ENCODE measurements around the gene KRT38.
"Not testable (repeated sequence)": the region's sequence is repeated elsewhere in the genome, so short reads cannot be mapped to it uniquely, and the experiment has no call there.

The KRT38 gene

GRCh38 chr17:41462705-41463104 is 21.9 kb upstream of the KRT38 start:
- DNase-seq (ENCODE audit: low read depth in 3 of 3, low spot score in 1 of 3), result no peak

GRCh38 chr17:41457676-41458075 is 16.9 kb upstream of the KRT38 start:
- DNase-seq (ENCODE audit: low read depth in 3 of 3, low spot score in 1 of 3), result no peak

- no peak for DNase-seq (ENCODE audit: low read depth in 3 of 3, low spot score in 1 of 3)
Measured at GRCh38 chr17:41456204-41456603, 15.4 kb upstream of the KRT38 start.

DNA sequence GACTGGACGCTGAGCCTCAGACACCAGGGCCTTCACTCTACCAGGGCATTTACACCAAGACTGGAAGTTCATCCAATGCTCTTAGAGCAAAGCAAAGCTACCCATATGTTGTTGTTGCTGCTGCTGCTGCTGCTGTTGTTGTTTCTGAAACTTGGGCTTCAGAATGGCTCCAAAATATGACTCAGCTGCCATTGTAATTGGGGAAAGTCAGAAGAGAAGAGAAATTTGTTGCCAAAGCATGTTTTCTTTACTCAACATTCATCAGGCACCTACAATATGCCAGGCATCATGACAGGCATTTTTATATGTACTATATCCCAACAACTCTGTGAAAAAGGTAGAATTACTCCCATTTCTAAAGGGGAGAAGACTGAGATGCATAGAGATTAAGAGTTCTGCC is 14.5 kb upstream of the KRT38 start:
- no peak for DNase-seq (ENCODE audit: low read depth in 3 of 3, low spot score in 1 of 3)

- DNase-seq (ENCODE audit: low read depth in 3 of 3, low spot score in 1 of 3), result no peak
Measured at GRCh38 chr17:41453066-41453465, 12.3 kb upstream of the KRT38 start.

GRCh38 chr17:41452281-41452680 is 11.5 kb upstream of the KRT38 start:
- no peak for DNase-seq (ENCODE audit: low read depth in 3 of 3, low spot score in 1 of 3)

- no peak for DNase-seq (ENCODE audit: low read depth in 3 of 3, low spot score in 1 of 3)
Measured at GRCh38 chr17:41451154-41451728, 10.5 kb upstream of the KRT38 start.

DNA sequence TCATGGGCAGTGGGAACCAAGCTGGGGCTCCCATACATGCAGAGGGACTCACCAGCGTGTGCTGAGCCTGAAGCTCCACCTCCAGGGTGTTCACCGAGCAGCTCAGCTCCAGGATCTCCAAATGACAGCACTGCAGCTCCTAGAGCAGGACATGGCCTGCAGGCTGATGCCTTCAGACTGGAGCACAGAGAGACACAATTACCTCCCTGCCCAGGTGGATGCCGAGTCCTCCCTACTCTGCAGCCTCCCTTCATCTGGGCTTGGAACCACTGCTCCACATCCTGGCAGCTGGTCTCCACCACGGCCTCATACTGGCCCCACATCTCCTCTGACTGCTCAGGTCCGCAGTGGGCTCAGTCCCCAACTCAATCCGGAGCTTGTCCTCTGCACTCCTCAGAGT is 8.2 kb upstream of the KRT38 start:
- no peak for DNase-seq (ENCODE audit: low read depth in 3 of 3, low spot score in 1 of 3)

DNA sequence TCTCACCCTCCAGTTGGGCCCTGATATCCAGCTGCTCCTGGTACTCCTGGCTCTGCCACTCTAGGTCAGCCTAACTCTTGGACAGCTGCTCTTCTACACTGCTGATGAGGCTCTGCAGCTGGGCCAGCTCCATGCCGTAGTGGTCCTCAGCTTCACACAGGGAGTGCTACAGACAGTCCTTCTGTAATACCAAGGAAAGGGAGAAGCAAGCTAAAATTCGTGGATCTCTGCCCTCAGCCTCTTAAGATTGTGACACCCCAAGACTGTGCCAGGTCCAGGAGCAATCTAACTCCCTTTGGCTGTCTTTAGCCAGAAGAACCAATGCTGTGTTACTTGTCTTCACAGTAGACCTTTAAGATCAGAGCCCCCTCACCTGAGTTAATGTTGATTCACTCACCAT is 7.7 kb upstream of the KRT38 start:
- DNase-seq (ENCODE audit: low read depth in 3 of 3, low spot score in 1 of 3), result no peak

DNA sequence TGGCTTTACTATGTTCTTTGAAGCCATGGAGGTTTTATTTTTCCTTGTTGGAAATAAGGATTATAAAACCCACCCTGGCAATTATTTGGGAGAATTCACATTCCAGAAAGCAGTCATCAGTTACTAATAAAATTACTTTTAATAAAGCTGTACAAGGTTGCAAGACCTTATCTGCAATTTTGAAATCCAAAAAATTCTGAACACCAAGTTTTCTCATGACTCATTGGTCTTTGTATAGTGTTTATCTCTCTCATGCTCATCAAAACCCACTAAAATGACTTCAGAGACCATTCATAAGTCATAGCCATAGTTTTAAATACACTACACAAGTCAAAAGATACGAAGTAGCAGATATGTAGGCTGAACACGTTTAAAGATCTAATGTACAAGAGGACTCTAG is 6.0 kb upstream of the KRT38 start:
- no peak for DNase-seq (ENCODE audit: low read depth in 3 of 3, low spot score in 1 of 3)

- DNase-seq (ENCODE audit: low read depth in 3 of 3, low spot score in 1 of 3), result no peak
Measured at GRCh38 chr17:41444640-41445039, 3.9 kb upstream of the KRT38 start.

GRCh38 chr17:41444186-41444585 is 3.4 kb upstream of the KRT38 start:
- DNase-seq (ENCODE audit: low read depth in 3 of 3, low spot score in 1 of 3), result no peak

DNA sequence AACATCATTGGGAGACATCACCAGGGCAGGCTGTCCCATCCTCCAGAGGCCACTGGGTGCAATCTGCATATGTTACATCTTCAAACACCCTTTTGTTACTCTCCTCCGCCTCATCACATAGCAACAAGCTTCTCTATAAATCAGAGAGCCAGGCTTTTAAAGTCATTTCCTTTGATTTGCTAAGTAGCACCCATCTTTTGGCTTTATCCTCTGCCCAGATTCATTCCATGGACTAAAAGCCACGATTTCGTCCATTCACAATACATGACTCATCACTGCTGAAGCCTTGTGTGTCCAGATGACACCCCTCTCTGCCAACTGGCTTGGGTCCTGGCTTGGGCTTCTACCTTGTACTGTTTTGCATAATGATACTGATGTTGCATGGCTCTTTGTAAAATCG is 2.0 kb upstream of the KRT38 start:
- DNase-seq (ENCODE audit: low read depth in 3 of 3, low spot score in 1 of 3), result no peak

DNA sequence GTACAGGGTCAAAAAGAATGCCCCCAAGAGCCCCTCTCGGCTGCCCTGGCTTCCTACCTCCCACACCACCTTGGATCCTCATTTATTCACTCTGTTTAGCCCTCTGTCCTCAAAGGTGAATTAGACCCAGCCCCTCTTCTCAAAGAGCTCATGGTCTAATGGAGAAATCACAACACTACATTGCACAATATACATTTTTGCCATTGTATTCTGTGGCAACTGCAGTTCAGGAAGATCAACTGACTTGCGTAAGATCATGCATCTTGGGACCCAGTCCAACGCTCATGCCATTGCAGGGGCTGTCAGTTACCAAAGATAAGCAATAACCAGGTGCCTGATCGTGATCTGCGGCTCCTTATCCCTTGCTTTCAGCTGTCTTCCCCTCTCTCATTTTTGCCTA is 1.4 kb downstream of the KRT38 start:
- DNase-seq (ENCODE audit: low read depth in 3 of 3, low spot score in 1 of 3), result no peak

GRCh38 chr17:41437769-41438168 is 3.0 kb downstream of the KRT38 start:
- no peak for DNase-seq (ENCODE audit: low read depth in 3 of 3, low spot score in 1 of 3)

DNA sequence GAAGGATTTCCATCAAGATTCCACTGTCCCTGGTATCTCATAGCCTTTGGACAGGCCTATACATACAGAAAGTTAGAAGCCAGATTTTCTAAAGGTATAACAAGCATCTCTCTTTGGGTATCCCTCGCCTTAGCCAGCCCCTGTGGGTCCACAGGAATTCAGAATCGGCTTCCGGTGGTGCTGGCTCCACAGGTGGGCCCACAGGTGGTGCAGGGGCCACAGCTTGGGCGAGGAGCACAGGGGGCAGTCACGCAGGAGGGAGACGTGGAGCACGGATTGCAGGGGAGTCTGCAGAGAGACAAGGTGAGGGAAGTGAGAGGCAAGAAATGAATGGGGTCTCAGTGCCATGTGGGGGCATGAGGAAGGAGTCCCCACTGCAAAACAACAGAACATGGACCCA is 3.5 kb downstream of the KRT38 start:
- DNase-seq (ENCODE audit: low read depth in 3 of 3, low spot score in 1 of 3), result no peak

DNA sequence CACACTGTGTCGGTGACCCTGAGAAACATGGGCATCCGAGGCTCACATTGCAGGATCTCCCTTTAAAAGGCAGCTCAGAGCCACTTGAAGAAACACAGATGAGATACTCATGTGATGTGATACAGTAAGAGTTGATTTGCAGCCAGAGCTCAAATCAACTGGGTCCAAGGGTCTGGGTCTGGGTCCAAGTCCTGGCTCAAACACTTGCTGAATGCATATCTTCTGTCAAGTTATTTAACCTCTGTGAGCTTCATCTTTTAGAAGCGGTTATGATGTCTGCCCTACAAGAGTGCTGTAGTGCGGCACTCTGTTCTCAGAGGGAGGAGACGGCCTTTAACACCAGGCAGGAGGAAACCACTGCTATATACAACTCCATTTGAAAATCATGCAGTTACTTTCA is 6.4 kb downstream of the KRT38 start:
- DNase-seq (ENCODE audit: low read depth in 3 of 3, low spot score in 1 of 3), result no peak

DNA sequence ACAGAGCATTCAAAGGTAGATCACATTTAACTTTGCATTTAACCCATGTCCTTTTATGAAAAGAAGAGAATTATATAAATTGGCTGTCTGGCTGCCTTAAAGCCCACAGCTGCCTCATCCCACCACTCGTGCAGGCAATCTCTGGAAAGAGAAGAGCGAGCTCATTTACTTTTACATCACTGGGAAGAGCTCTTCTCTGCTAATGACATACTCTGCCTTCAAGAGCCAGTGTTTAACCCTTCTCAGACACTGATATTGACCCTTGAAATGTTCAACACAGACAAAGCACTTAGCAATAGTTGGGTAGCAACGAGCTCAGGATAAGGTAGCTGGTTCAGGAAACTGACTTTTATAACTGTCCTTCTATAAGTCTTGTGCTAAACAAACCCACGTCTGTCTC is 6.8 kb downstream of the KRT38 start:
- no peak for DNase-seq (ENCODE audit: low read depth in 3 of 3, low spot score in 1 of 3)

DNA sequence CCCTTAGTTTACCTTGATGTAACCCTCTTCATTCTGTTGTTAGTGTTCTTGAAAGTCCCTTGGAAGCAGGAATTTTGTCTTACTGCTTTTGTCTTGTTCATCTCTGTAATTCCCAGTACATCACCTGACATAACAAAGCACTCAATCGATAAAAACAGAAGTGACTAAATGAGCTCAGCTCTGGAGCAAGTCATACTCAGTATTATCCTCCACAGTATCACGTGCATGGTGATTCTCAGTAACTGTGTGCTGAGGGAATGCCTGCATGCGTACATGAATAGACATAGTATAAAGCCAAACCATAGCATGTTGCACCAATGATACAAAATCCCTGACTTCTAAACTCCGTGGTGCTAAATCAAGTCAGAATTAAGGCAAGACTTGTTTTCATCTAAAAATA is 7.2 kb downstream of the KRT38 start:
- no peak for DNase-seq (ENCODE audit: low read depth in 3 of 3, low spot score in 1 of 3)

DNA sequence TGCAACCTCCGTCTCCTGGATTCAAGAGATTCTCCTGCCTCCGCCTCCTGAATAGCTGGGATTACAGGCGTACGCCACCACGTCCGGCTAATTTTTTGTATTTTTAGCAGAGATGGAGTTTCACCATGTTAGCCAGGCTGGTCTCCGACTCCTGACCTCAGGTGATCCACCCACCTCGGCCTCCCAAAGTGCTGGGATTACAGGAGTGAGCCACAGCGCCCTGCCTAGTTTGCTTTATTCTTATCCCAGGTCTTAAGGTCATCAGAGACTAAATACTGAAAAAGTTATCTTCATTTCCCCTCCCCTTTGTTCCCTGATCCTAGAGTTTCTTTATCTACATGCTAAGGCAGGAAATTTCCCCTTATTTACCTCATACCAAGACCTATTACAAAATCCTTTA is 10.4 kb downstream of the KRT38 start:
- DNase-seq (ENCODE audit: low read depth in 3 of 3, low spot score in 1 of 3), result not testable (repeated sequence)

DNA sequence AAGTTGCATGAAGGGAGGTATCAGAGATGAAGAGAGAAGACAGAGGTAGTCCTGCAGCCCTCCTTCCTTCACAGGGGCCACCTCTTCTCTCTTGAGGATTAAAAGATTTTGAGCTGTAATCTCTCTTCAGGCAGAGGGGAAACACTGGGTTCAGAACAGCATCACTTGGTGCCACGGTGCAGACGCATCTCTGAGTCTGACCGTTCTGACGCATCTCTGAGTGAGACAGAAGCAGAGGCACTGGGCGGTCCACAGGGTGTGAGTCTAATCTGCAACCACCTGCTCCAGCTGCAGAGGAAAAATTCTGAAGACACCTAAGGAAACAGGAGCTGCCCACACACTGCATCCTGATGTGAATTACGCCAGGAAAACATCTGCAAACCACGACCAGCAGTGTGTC is 11.1 kb downstream of the KRT38 start:
- no peak for DNase-seq (ENCODE audit: low read depth in 3 of 3, low spot score in 1 of 3)

- DNase-seq (ENCODE audit: low read depth in 3 of 3, low spot score in 1 of 3), result no peak
Measured at GRCh38 chr17:41428591-41429291, 12.0 kb downstream of the KRT38 start.

DNA sequence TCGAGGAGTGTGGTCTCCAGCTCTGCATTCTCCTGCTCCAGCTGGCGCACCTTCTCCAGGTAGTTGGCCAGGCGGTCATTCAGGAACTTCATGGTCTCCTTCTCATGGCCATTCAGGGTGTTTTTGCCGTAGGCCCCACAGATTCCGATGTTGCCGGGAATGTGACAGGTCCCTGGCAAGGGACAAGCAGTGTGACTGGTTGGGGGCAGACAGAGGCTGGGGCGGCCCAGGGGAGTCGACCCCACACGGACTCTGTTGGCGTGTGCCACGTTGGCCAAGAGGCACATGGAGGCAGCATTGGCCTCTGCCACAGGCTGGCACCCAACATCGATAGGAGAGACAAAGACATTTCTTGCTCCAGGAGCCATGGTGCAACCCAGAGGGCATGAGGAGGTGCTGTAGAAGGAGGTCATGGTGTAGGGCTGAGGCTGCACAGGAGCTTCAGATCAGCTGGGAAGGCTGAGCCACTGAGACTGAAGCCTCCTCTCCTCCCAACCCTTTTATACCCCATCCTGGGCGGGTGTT is 16.6 kb downstream of the KRT38 start, which contains the start of gene KRT37:
Gene KRT37 (minus strand): TSS at position 475 of the 525 bp plus-strand sequence. CDS start 62 bp downstream, at position 413.
- DNase-seq (ENCODE audit: low read depth in 3 of 3, low spot score in 1 of 3), result no peak

Data from stimulated activated CD4-positive, alpha-beta T cell treated with anti-CD3 and anti-CD28 coated beads, TNF-alpha, amount 100 ng/mL, for 1 hour (primary cell).